ENCODE measurements around the gene OR10G4. TPM values are rescaled to one million over a fixed set of nuclear protein-coding genes. Genes with fewer than 3 reads are reported as not detected.

The OR10G4 gene
- total and polyA plus RNA-seq, 10 of the 15 experiments (the other 5 are each of a cell fraction or from before 2014, with no cell fraction given) = not detected

DNA sequence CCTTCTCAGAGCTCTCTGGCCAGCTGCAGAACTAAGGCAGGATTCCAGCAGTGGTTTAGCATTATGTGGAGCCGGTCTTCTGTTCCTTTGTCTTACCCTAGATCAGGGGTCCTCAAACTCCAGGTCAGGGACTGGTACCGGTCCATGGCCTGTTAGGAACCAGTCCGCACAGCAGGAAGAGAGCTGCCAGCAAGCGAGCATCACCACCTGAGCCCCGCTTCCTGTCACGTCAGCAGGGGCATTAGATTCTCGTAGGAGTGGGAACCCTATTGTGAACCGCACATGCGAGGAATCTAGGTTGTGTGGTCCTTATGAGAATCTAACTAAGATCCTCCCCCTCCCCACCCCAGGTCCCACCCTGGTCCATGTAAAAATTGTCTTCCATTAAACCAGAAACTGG lies 26.8 kb downstream of the OR10G4 start:
- ChIA-PET POLR2A (no interaction called here), SMC1A (ENCODE audit: uncharacterized antibody, unreplicated experiment) (no interaction called here), CTCF (no interaction called here), RAD21 (ENCODE audit: unreplicated experiment) (no interaction called here)
- Histone ChIP-seq H3K9ac (ENCODE audit: control insufficient read depth, insufficient read depth, low read length) (no peak overlapping the region), H3K9me3 (replicated peaks; ENCODE audit: control insufficient read depth, insufficient read depth, low read length) (no peaks in the 10 kb centered on the region), H3K79me2 (ENCODE audit: control insufficient read depth, insufficient read depth, low read length) (no peaks in the 10 kb centered on the region), H3K4me1 (ENCODE audit: control insufficient read depth, insufficient read depth, low read length) (no peaks in the 10 kb centered on the region), H3K4me3 (no peak overlapping the region), H4K20me1 (ENCODE audit: control insufficient read depth, insufficient read depth) (no peaks in the 10 kb centered on the region), H3K4me2 (ENCODE audit: control insufficient read depth, insufficient read depth) (no peak overlapping the region), H3K36me3 (ENCODE audit: control insufficient read depth in 2 of 2, insufficient read depth in 2 of 2, low read length in 1 of 2) (no peaks in the 10 kb centered on the region), H3K27ac (ENCODE audit: control insufficient read depth, insufficient read depth) (no peak overlapping the region), H3K27me3 (replicated peaks in 1 of 2; ENCODE audit: control insufficient read depth in 2 of 2, insufficient read depth in 2 of 2, low read length in 1 of 2) (0 out of 4 replicates have a peak, but pooled peaks cover 0 to 2% of the 10 kb centered on the region in 2 experiments), H2AFZ (ENCODE audit: control insufficient read depth, low read depth, low read length) (no peak overlapping the region)
- WGBS (ENCODE audit: insufficient coverage, insufficient replicate concordance, low lambda C conversion rate, missing lambda C conversion rate) = 19% methylated on average over 9 of the region's 9 CpGs
- TF ChIP-seq DPF2 (IDR thresholded peaks at IDR 0.05) (no peak), ZNF384 (IDR thresholded peaks at IDR 0.05; ENCODE audit: borderline replicate concordance, low read depth, low read length) (no peak), CREM (IDR thresholded peaks at IDR 0.05; ENCODE audit: low read depth) (no peak), STAT3 (IDR thresholded peaks at IDR 0.05; ENCODE audit: low read depth, low read length) (no peak), CEBPB (IDR thresholded peaks at IDR 0.05; ENCODE audit: borderline replicate concordance in 1 of 2, low read depth in 2 of 2, low read length in 2 of 2) (no peak), SUPT20H (IDR thresholded peaks at IDR 0.05; ENCODE audit: borderline replicate concordance, control insufficient read depth, low read depth, low read length) (no peak), MXI1 (IDR thresholded peaks at IDR 0.05; ENCODE audit: low read depth, low read length) (no peak), YY1 (IDR thresholded peaks at IDR 0.05; ENCODE audit: low read depth, low read length) (no peak)
- TF ChIP-seq, protein P1, sequence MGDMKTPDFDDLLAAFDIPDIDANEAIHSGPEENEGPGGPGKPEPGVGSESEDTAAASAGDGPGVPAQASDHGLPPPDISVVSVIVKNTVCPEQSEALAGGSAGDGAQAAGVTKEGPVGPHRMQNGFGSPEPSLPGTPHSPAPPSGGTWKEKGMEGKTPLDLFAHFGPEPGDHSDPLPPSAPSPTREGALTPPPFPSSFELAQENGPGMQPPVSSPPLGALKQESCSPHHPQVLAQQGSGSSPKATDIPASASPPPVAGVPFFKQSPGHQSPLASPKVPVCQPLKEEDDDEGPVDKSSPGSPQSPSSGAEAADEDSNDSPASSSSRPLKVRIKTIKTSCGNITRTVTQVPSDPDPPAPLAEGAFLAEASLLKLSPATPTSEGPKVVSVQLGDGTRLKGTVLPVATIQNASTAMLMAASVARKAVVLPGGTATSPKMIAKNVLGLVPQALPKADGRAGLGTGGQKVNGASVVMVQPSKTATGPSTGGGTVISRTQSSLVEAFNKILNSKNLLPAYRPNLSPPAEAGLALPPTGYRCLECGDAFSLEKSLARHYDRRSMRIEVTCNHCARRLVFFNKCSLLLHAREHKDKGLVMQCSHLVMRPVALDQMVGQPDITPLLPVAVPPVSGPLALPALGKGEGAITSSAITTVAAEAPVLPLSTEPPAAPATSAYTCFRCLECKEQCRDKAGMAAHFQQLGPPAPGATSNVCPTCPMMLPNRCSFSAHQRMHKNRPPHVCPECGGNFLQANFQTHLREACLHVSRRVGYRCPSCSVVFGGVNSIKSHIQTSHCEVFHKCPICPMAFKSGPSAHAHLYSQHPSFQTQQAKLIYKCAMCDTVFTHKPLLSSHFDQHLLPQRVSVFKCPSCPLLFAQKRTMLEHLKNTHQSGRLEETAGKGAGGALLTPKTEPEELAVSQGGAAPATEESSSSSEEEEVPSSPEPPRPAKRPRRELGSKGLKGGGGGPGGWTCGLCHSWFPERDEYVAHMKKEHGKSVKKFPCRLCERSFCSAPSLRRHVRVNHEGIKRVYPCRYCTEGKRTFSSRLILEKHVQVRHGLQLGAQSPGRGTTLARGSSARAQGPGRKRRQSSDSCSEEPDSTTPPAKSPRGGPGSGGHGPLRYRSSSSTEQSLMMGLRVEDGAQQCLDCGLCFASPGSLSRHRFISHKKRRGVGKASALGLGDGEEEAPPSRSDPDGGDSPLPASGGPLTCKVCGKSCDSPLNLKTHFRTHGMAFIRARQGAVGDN (IDR thresholded peaks at IDR 0.05) = no peak
- TF ChIP-seq, protein P2, sequence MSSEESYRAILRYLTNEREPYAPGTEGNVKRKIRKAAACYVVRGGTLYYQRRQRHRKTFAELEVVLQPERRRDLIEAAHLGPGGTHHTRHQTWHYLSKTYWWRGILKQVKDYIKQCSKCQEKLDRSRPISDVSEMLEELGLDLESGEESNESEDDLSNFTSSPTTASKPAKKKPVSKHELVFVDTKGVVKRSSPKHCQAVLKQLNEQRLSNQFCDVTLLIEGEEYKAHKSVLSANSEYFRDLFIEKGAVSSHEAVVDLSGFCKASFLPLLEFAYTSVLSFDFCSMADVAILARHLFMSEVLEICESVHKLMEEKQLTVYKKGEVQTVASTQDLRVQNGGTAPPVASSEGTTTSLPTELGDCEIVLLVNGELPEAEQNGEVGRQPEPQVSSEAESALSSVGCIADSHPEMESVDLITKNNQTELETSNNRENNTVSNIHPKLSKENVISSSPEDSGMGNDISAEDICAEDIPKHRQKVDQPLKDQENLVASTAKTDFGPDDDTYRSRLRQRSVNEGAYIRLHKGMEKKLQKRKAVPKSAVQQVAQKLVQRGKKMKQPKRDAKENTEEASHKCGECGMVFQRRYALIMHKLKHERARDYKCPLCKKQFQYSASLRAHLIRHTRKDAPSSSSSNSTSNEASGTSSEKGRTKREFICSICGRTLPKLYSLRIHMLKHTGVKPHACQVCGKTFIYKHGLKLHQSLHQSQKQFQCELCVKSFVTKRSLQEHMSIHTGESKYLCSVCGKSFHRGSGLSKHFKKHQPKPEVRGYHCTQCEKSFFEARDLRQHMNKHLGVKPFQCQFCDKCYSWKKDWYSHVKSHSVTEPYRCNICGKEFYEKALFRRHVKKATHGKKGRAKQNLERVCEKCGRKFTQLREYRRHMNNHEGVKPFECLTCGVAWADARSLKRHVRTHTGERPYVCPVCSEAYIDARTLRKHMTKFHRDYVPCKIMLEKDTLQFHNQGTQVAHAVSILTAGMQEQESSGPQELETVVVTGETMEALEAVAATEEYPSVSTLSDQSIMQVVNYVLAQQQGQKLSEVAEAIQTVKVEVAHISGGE (CRISPR knock-in tag; IDR thresholded peaks at IDR 0.05) = no peak
- FAIRE-seq (no peak), ATAC-seq (no peak), DNase-seq (ENCODE audit: low read depth, low spot score) (no peak)
- intact Hi-C loops (cut with micrococcal nuclease; ENCODE audit: unreplicated experiment) = no loop called here
- in situ Hi-C loops (cut with MboI) = no loop called here
- BruUV-seq (replicated peaks) = no TSS peak
